AG04450 (cell line): ENCODE measurements around the gene NOB1. TPM values are rescaled to one million over a fixed set of nuclear protein-coding genes. Genes with fewer than 3 reads are reported as not detected.

ENCODE experiments used
- CTCF ChIA-PET: fragments of 300-600, 350-600 bp; formaldehyde crosslinking; extraction: SDS; loops from one replicate; lab custom pipeline; 2022; ENCODE audit warnings: antibody characterized with exemption, inconsistent platforms; lab: Charles Lee
- POLR2A ChIA-PET: fragments of 350-600 bp; formaldehyde crosslinking; extraction: SDS; loops from one replicate; lab custom pipeline; 2021; ENCODE audit warnings: antibody characterized with exemption, inconsistent platforms; lab: Yijun Ruan, JAX
- DNase-seq: peaks from one replicate; pipeline ENCODE4 v3.0.0-alpha.2; 2011; ENCODE audit warnings: low read depth, low spot score
- H3K27ac ChIP-seq: one replicate; pipeline ENCODE4 v1.5.1; 2012; ENCODE audit warnings: low read depth, low read length, control low read depth
- H3K27me3 ChIP-seq: one replicate; pipeline ENCODE4 v1.6.0; 2012; ENCODE audit warnings: low read length; ENCODE audit not compliant: control insufficient read depth, insufficient read depth
- H3K4me3 ChIP-seq: 2 replicates; pipeline ENCODE4 v1.5.1; 2011; ENCODE audit warnings: mild to moderate bottlenecking, low read depth, low read length, control low read depth
- H3K9me3 ChIP-seq: 2 replicates; pipeline ENCODE4 v1.5.1; 2012; ENCODE audit warnings: low read length; ENCODE audit not compliant: control insufficient read depth, insufficient read depth
- polyA plus RNA-seq: library from polyadenylated mRNA; depleted of rRNA; stranded (reverse); fragments of >200 nt; gene quantifications from 2 replicates; pipeline ENCODE4 v1.2.3, GENCODE V29; 2011
- TF ChIP-seq, protein P1 (sequence below): IDR thresholded peaks from 2 replicates; pipeline ENCODE4 v1.5.1; 2011; ENCODE audit warnings: low read depth, low read length, control low read depth, inconsistent platforms

NOB1 gene
- polyA plus RNA-seq, 1 experiment: 58.7 TPM

GRCh38 chr16:69717066-69717465 is 37.7 kb downstream of the NOB1 start:
- DNase-seq: no peak
- no peak overlapping the region for H3K4me3 ChIP-seq
- H3K27me3 ChIP-seq: no peaks in the 10 kb centered on the region
- no peak overlapping the region for H3K27ac ChIP-seq
- ChIA-PET POLR2A (interaction anchor here (1.2 kb wide), 1 partner anchor 9 kb away, joined by 8 read pairs; the partner anchor contains the start of gene NQO1), CTCF (interaction anchor here (1.2 kb wide), 1 partner anchor 321 kb away, joined by 3 read pairs; no protein-coding TSS in a partner anchor)
- TF ChIP-seq, protein P1, sequence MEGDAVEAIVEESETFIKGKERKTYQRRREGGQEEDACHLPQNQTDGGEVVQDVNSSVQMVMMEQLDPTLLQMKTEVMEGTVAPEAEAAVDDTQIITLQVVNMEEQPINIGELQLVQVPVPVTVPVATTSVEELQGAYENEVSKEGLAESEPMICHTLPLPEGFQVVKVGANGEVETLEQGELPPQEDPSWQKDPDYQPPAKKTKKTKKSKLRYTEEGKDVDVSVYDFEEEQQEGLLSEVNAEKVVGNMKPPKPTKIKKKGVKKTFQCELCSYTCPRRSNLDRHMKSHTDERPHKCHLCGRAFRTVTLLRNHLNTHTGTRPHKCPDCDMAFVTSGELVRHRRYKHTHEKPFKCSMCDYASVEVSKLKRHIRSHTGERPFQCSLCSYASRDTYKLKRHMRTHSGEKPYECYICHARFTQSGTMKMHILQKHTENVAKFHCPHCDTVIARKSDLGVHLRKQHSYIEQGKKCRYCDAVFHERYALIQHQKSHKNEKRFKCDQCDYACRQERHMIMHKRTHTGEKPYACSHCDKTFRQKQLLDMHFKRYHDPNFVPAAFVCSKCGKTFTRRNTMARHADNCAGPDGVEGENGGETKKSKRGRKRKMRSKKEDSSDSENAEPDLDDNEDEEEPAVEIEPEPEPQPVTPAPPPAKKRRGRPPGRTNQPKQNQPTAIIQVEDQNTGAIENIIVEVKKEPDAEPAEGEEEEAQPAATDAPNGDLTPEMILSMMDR: no peak
- no peaks in the 10 kb centered on the region for H3K9me3 ChIP-seq

DNA sequence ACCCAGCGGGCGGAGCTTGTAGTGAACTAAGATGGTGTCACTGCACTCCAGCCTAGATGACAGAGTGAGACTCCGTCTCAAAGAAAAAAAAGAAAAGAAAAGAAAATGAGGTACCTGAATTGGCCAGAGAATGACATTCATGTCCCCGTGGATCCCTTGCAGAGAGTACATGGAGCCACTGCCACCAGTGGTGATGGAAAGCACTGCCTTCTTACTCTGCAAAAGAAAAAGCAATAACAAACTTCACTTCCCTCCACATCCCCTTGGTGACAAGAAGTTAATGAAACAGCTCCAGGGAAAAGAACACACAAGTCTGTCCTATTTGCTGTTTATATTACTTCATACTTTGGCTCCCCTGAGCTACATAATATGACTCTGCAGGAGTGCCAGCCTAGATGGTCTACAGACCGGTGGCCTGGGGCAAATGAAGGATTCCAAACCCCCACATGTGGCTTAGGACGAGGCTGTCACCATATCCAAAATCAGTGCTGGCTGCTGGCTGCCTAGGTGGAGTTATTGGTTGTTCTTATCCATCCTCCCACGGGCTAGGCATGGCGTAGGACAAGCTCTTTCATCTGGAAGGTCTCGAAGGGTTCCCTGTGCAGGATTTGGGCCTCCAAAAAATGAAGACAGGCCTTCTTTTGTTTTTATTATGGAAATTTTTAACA is 41.7 kb downstream of the NOB1 start:
- DNase-seq: no peak
- H3K9me3 ChIP-seq: no peaks in the 10 kb centered on the region
- H3K4me3 ChIP-seq: no peak overlapping the region
- TF ChIP-seq, protein P1: no peak
- POLR2A ChIA-PET: interaction anchor here (0.6 to 1.1 kb wide), 2 partner anchors 13 to 26 kb away, joined by 7 to 10 read pairs; partner anchors contain the start of gene NQO1
- CTCF ChIA-PET: interaction anchor here (1.3 kb wide), 1 partner anchor 41 kb away, joined by 5 read pairs; the partner anchor contains the start of gene NOB1
- no peaks in the 10 kb centered on the region for H3K27me3 ChIP-seq
- no peak overlapping the region for H3K27ac ChIP-seq

DNA sequence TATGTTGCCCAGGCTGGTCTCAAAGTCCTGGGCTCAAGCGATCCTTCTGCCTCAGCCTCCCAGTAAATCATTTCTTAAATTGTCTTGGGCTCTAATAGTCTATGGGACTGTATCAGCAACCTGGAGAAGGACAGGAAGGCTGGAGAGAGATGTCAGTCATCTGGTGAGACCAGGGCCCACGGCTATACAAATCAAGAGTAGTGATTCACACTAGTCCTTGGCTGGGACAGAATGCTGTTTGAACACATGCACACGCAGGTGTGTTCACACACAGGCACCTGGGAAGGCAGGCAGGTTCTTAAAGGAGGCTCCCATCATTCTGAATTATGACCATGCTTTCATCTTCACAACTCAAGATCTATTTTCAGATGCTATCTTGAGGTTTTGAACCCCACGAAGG is 42.4 kb downstream of the NOB1 start:
- Histone ChIP-seq H3K27me3 (no peaks in the 10 kb centered on the region), H3K9me3 (no peaks in the 10 kb centered on the region), H3K4me3 (no peak overlapping the region), H3K27ac (no peak overlapping the region)
- TF ChIP-seq, protein P1: no peak
- no peak for DNase-seq
- ChIA-PET POLR2A (interaction anchor here (0.7 kb wide), 1 partner anchor 44 kb away, joined by 3 read pairs; no protein-coding TSS in a partner anchor), CTCF (interaction anchor here (1.1 kb wide), 1 partner anchor 43 kb away, joined by 4 read pairs; the partner anchor contains the start of gene NOB1)

DNA sequence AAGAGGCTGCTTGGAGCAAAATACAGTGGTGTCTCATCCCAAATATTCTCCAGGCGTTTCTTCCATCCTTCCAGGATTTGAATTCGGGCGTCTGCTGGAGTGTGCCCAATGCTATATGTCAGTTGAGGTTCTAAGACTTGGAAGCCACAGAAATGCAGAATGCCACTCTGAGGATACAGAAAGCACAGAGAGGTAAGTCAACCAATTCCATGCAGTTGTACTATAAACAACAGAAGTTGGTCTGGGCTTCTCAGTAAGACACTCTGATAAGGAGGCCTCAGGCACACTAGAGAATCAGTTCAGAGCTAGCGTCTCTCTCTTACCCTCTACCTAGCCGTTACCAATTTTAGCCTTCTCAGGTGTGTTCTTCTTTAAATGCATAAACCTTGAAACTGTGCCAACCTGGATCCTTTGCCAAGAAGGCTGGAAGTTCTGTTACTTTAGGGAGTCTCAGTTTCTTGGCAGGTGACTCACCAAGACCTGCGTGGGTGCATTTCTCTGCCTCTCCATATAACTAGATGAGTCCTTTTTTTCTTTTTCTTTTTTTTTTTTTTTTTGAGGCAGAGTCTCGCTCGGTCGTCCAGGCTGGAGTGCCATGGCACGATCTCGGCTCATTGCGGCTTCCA is 43.5 kb downstream of the NOB1 start:
- ChIA-PET CTCF (interaction anchor here (0.6 to 3.0 kb wide), 3 partner anchors 43 to 291 kb away, joined by 3 to 33 read pairs (median 4); partner anchors contain the start of gene NOB1), POLR2A (interaction anchor here (0.7 kb wide), 1 partner anchor 46 kb away, joined by 3 read pairs; no protein-coding TSS in a partner anchor)
- TF ChIP-seq, protein P1: no peak
- DNase-seq: peak; percentile 56
- Histone ChIP-seq H3K4me3 (no peak overlapping the region), H3K27ac (peak overlapping the region; percentile 39), H3K9me3 (no peaks in the 10 kb centered on the region), H3K27me3 (no peaks in the 10 kb centered on the region)
